Upper lobe of left lung (tissue), 4 donors: ENCODE results near the gene DDX11.

ENCODE experiments used
- CTCF ChIP-seq, 6 experiments: fragments of 450-650 bp in 4 of 6; fragments of 200-600 bp in 2 of 6; sonication (generic) in 2 of 6; IDR thresholded peaks; one replicate each; pipeline ENCODE4 v1.5.1; 2016 to 2019; ENCODE audit warnings: antibody characterized with exemption in 6 of 6
- EP300 ChIP-seq, 4 donors: sonication (generic); formaldehyde crosslinking; IDR thresholded peaks; one replicate each; pipeline ENCODE4 v1.5.1; 2017; ENCODE audit warnings: antibody characterized with exemption in 4 of 4, control low read depth in 2 of 4
- POLR2A ChIP-seq, 4 donors: fragments of 450-650 bp; IDR thresholded peaks; one replicate each; pipeline ENCODE4 v1.5.1; 2016 to 2017; ENCODE audit warnings: antibody characterized with exemption in 4 of 4, mild to moderate bottlenecking in 2 of 4
- POLR2AphosphoS5 ChIP-seq, 2 donors: sonication (generic); formaldehyde crosslinking; IDR thresholded peaks; one replicate each; pipeline ENCODE4 v1.5.1; 2017; ENCODE audit warnings: antibody characterized with exemption in 2 of 2

GRCh38 chr12:31029916-31030562, 43.6 kb upstream of the DDX11 start:
- TF ChIP-seq CTCF (IDR thresholded peaks at IDR 0.05): no peak
- TF ChIP-seq POLR2A (IDR thresholded peaks at IDR 0.05): no peak
- no peak for TF ChIP-seq EP300 (IDR thresholded peaks at IDR 0.05)
- TF ChIP-seq POLR2AphosphoS5 (IDR thresholded peaks at IDR 0.05): no peak
